Fibroblast of skin of right quadriceps (primary cell): ENCODE measurements around the gene FSTL4.

Source experiments
- DNase-seq: peaks from one replicate; pipeline ENCODE4 v3.0.0-alpha.2; 2013

Gene FSTL4

GRCh38 chr5:133250527-133250926 is 361.8 kb downstream of the FSTL4 start:
- DNase-seq = no peak

DNA sequence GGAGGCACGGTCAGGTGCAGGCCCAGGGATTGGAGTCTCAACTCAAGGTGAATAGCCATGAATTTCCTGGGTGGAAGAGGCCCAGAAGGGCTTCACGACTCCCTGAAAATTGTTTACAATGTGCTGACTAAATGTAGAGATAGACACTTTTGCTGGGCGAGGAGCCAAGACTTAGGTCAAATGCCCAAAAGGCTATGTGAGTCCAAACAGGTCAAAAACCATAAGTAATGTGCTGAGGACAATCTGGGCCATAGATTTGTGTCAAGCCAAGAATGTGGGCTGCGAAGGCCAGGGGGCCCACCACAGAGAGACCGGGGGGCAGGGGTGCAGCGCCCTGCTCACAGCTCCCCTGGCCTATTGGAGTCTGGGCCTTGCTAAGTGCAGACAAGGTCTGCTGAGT is 362.7 kb downstream of the FSTL4 start:
- DNase-seq = no peak

DNA sequence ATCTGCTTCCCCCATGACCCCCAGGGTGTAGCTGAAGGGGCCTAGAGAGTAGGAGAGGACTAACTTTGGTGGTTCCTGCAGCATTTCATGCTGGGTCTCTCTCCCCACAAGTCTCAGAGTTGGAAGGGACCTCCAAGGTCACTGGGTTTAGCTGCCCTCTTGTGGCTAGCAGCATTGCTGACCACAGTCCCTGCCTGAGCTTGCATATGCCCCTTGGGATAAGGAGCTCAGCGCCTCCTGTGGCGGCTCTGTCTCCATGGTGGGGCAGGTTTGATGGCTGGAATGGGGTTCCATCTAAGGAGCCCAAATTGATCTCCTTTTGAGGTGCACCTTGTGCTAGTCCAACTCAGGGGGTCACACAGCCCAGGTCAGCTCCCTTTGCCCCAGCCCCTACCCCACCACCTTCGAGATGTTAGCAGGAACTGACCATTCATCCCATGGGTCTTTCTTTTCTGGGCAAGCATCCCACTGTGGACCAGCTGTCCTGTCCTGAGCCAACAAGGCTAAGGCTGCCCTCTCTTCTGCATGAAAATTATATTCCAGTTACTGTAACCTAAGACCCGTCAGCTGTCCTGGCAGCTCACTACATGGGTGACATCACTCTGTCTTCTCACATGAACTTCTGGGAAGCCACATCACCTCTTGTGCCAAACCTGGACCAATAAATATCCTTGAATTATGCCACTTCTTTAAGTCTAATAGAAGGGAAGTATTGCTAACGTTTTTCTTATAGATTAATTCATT is 364.3 kb downstream of the FSTL4 start:
- no peak for DNase-seq

DNA sequence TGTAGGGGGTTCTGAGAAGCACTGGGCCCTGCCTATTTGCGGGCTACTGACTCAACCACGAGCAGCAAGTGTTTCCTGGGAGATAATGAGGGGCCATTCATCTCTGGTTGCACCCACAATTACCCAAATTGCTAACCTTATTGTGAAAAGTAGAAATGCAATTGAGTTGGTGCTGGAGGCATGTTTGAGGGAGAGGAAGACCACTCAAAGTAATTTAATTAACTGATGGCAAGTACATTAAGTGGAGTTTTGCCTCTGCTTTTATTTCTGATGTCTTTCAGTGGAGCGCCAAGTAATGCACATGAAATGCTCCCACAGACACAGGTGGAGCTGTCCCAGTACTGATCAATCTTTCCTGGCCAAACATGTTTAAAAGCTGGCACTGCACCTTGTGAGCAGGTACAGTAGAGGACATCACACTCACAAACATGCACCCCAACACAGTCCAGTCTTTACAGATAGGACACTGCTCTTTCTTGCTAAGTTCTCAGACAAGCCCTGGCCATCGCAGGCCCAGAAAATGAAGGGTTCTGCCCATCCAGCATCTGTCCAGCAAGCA is 365.1 kb downstream of the FSTL4 start:
- DNase-seq = no peak

- DNase-seq = no peak
These were observed 365.8 kb downstream of the FSTL4 start for GRCh38 chr5:133246376-133247150.

GRCh38 chr5:133246053-133246370 is 366.3 kb downstream of the FSTL4 start:
- no peak for DNase-seq

DNA sequence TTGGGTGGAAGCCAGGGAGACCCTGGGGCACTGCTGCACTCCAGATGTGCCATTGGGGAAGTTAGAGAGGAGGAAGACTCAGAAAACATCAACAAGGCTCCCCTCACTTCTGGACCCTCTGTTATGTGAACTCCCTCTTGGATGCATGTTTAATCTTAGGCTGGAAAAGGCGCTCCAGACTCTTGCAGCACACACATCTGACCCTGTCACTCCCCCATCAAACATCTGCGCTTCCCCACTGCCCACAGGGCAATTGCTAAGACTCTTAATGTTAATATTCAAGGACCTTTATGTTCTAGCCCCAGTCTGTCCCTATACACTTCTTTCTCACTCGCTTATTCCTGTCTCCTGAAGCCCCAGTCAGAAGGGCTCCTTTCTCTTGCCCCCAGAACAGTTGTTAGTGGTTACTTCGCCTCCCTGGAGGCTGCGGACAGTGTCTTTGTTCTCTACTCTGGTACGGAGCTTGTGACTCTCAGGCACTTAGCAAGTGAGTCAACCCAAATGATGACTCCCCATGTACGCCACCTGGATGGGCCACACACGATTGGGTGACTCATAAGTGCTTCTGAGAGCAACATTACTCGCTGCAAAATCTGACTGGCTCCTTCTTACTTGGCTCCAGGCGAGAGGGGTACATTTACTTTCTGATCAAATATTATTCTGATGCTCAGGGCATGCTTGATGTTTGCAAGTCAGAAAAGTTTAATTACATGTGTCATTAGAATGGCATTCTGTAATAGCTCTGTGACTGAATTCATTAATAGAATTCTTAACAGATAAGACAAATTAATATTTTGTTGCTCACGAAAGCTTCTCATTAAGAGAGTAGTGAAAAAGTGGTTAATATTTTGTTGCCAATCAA is 366.9 kb downstream of the FSTL4 start:
- peak; percentile 92 for DNase-seq

DNA sequence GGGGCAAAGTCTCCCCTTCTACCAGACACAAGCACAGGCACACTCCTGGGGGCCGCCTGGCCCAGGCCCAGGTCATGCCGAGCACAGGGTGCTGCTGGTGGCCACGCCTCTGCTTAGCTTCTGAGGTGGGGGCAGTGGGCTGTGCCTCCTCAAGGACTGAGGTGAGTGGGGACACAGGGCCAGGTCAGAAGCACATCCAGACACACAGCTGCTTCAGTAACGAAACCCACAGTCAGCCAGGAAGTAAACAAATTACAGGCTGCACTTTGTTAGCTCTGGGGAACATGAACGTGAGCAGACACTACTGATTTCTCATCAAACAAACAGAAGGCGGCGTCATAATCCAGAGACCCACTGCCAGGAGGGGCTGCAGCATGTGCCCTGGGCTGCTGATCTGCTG is 368.1 kb downstream of the FSTL4 start:
- no peak for DNase-seq

- no peak for DNase-seq
These were observed 369.1 kb downstream of the FSTL4 start for GRCh38 chr5:133243196-133243595.

DNA sequence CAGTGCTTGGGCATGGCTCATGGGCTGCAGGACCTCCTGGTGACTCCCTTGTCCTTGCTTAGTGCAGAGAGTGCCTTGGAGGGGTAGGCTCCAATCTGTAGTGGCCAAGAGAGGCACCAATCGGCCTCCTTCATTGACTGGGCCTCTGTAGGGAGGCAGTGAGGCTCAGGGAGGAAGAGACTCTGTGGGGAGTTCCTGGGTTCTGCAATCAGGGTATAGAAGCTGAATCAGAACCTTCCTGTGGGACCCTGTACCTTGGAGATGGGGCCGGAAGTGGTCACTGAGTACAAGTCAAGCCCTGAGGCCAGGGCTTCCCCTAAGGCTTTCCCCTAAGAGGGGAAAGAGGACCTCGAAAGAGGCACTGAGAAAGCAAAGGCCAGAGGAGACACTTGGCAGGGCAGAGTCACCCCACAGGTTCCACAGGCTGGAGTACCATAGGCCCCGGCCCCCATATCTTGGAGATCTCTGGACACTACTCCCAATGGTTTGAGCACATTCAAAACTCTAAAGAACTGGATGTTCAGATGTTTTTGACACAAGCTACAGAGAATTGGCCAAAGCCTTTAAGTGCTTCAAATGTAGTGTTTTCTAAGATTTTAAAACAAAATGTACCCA is 370.0 kb downstream of the FSTL4 start:
- no peak for DNase-seq

- DNase-seq = no peak
These were observed 370.9 kb downstream of the FSTL4 start for GRCh38 chr5:133241179-133242092.

DNA sequence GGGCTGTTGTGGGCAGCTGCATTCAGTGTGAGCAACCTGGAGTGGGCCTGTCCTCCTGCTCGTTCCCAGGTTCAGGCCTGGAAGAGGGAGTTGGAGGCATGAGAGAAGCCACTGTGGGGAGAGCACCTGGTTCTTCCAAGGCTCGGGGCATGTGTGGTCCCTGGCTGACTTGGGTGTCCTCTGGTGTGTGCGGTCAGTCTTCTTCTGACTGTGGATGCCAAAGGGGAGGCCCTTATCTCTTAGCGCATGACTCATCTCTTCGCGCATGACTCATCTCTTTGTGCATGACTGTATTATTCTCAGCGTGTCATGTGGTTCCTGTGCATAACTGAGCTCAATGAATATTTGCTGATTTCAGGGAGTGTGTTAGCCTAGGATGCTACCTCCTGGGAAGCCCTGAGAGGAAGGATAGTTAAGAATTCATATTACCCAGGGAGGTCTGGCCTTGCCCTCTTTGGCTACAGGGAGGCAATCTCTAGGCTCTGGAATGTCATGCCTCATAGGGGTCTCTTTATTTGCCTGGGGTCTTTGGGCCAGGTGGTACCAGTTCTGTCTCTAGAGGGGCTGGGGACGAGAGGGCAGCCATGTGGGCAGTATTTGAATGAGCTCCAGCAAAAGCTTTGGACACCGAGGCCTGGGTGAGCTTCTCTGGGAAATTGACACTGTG is 371.8 kb downstream of the FSTL4 start:
- peak; percentile 89 for DNase-seq

- no peak for DNase-seq
These were observed 373.7 kb downstream of the FSTL4 start for GRCh38 chr5:133238426-133239205.

- no peak for DNase-seq
These were observed 375.4 kb downstream of the FSTL4 start for GRCh38 chr5:133236976-133237375.

DNA sequence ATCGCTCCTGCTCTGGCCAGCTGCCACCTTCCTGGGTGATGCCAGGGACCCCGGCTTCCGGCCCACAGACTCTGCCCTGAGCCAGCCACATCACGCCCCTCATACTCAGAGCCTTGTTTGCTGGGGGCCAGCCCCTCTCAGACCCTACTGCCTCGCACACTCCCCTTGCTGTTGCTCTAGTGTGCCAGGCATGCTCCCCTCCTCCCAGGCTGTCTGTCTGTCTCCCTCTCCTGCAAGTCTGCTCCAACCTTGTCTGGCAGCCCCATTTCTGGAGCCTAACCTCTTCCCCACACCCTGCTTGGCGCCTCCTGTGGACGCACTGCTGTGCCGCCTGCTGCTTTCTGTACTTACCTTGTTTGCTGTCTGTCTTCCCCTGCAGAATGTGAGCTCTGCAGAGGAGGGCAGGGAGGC is 375.8 kb downstream of the FSTL4 start:
- DNase-seq = no peak

GRCh38 chr5:133235696-133236426 is 376.5 kb downstream of the FSTL4 start:
- no peak for DNase-seq

DNA sequence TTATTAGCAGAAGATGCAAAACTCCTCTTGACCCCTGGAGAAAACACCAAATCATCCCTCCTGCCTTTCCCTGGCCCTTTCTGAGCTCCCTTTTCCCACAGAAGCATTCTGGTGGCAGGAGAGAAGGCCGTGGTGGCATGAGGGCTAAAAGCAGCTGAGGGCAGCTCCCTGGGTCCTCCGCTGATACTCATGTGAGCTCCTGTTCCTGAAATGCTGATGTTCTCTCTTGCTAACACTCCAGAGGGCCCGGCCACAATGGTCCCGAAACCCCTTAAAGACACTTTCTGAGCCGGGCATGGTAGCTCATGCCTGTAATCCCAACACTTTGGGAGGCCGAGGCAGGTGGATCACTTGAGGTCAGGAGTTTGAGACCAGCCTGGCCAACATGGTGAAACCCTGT is 377.4 kb downstream of the FSTL4 start:
- DNase-seq = no peak

GRCh38 chr5:133234273-133234672 is 378.1 kb downstream of the FSTL4 start:
- DNase-seq = no peak

- no peak for DNase-seq
These were observed 378.7 kb downstream of the FSTL4 start for GRCh38 chr5:133233616-133234015.

DNA sequence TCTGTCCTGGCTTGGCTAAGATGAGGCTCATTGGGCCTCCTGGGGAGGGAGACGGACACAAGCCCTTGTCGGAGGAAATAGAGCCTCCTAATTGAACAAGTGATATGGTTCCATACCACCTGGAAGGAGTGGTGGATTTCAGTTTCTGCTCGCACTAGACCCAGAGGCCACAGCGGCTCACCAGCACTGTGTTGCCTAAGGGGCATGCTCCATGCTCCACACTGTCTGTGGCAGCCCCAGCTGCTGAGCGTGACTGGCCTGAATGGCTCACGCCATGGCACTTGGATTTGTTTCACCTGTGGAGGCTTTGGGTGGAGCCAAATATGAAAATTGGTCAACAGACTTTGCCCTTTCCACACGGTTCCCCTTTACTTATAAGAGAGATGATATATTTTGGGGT is 379.4 kb downstream of the FSTL4 start:
- DNase-seq = no peak
